GM18907 (cell line): ENCODE measurements around the gene PTPRJ.
"Not testable (repeated sequence)": the region's sequence is repeated elsewhere in the genome, so short reads cannot be mapped to it uniquely, and the experiment has no call there.

Experiments
- ATAC-seq: cut with Tn5 transposase; IDR thresholded peaks from one replicate; pipeline ENCODE4 v1.9.1; 2021; ENCODE audit warnings: mild to moderate bottlenecking, moderate library complexity; ENCODE audit not compliant: unreplicated experiment

PTPRJ gene

GRCh38 chr11:48107188-48107704 lies 126.9 kb downstream of the PTPRJ start:
- ATAC-seq: peak; percentile 88

GRCh38 chr11:48108231-48109045 lies 128.1 kb downstream of the PTPRJ start:
- no peak for ATAC-seq

- peak; percentile 1 for ATAC-seq
Measured at GRCh38 chr11:48109046-48109666, 128.8 kb downstream of the PTPRJ start.

GRCh38 chr11:48110509-48110766 lies 130.1 kb downstream of the PTPRJ start:
- ATAC-seq: no peak

- no peak for ATAC-seq
Measured at GRCh38 chr11:48111891-48112290, 131.5 kb downstream of the PTPRJ start.

GRCh38 chr11:48114740-48115139 lies 134.4 kb downstream of the PTPRJ start:
- no peak for ATAC-seq

GRCh38 chr11:48116437-48117228 lies 136.3 kb downstream of the PTPRJ start:
- ATAC-seq: no peak

GRCh38 chr11:48122246-48122645 lies 141.9 kb downstream of the PTPRJ start:
- ATAC-seq: no peak

- ATAC-seq: no peak
Measured at GRCh38 chr11:48122656-48123055, 142.3 kb downstream of the PTPRJ start.

- ATAC-seq: no peak
Measured at GRCh38 chr11:48123254-48123875, 143.0 kb downstream of the PTPRJ start.

- no peak for ATAC-seq
Measured at GRCh38 chr11:48123934-48124755, 143.8 kb downstream of the PTPRJ start.

- ATAC-seq: no peak
Measured at GRCh38 chr11:48124880-48125279, 144.5 kb downstream of the PTPRJ start.

- no peak for ATAC-seq
Measured at GRCh38 chr11:48125866-48126265, 145.5 kb downstream of the PTPRJ start.

- ATAC-seq: no peak
Measured at GRCh38 chr11:48127521-48128183, 147.3 kb downstream of the PTPRJ start.

- ATAC-seq: no peak
Measured at GRCh38 chr11:48129697-48130395, 149.5 kb downstream of the PTPRJ start.

GRCh38 chr11:48134221-48134922 lies 154.0 kb downstream of the PTPRJ start:
- no peak for ATAC-seq

- no peak for ATAC-seq
Measured at GRCh38 chr11:48138222-48138621, 157.9 kb downstream of the PTPRJ start.

- ATAC-seq: not testable (repeated sequence)
Measured at GRCh38 chr11:48139896-48140295, 159.5 kb downstream of the PTPRJ start.
